Osteocyte (in vitro differentiated cells): ENCODE results near the gene MAP4K3. TPM values are rescaled to one million over a fixed set of nuclear protein-coding genes. Genes with fewer than 3 reads are reported as not detected.

Experiments used
- DNase-seq: peaks from one replicate; pipeline ENCODE4 v3.0.0; 2021; ENCODE audit warnings: mixed read lengths; ENCODE audit not compliant: unreplicated experiment; ENCODE audit errors: extremely low spot score
- H3K27ac Mint-ChIP-seq: one replicate; pipeline ENCODE4 v1.8.0; 2021; ENCODE audit warnings: mild to moderate bottlenecking, mixed read lengths; ENCODE audit not compliant: unreplicated experiment
- H3K27me3 Mint-ChIP-seq: one replicate; pipeline ENCODE4 v1.8.0; 2021; ENCODE audit warnings: mixed read lengths; ENCODE audit not compliant: unreplicated experiment
- H3K36me3 Mint-ChIP-seq: one replicate; pipeline ENCODE4 v1.8.0; 2021; ENCODE audit warnings: mixed read lengths; ENCODE audit not compliant: unreplicated experiment
- H3K4me1 Mint-ChIP-seq: one replicate; pipeline ENCODE4 v1.8.0; 2021; ENCODE audit warnings: mixed read lengths; ENCODE audit not compliant: unreplicated experiment
- H3K4me3 Mint-ChIP-seq: one replicate; pipeline ENCODE4 v1.8.0; 2021; ENCODE audit warnings: mild to moderate bottlenecking, moderate library complexity, mixed read lengths; ENCODE audit not compliant: unreplicated experiment
- H3K9me3 Mint-ChIP-seq: one replicate; pipeline ENCODE4 v1.8.0; 2021; ENCODE audit warnings: mixed read lengths; ENCODE audit not compliant: unreplicated experiment
- total RNA-seq: library from RNA; stranded (reverse); gene quantifications from 2 replicates; pipeline ENCODE4 v1.2.1, GENCODE V29; 2021
- TF ChIP-seq, protein P1 (sequence below): fragments of 200-600 bp; sonication (generic); IDR thresholded peaks from 2 replicates; pipeline ENCODE4 v1.5.0; 2021; ENCODE audit warnings: antibody characterized with exemption, mild to moderate bottlenecking, moderate library complexity

The MAP4K3 gene
- total RNA-seq, 1 donor from 2014 or later = 35.0 TPM

DNA sequence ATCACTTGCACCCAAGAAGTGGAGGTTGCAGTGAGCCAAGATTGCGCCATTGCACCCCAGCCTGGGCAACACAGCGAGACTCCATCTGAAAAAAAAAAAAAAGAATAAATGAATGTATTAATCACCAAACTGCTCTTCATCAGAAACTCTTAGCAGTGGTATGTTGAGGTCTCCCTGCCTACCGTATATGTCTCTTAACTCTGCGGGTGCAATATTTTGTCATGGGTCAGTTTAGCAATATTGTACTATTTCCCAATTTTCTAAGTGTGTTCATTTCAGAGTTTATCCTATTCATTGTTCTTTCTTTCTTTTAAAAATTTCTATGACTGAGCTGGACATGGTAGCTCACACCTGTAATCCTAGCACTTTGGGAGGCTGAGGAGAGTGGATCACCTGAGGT lies 37.9 kb upstream of the MAP4K3 start:
- H3K4me1 Mint-ChIP-seq = peaks cover 24% of the 10 kb centered on the region

DNA sequence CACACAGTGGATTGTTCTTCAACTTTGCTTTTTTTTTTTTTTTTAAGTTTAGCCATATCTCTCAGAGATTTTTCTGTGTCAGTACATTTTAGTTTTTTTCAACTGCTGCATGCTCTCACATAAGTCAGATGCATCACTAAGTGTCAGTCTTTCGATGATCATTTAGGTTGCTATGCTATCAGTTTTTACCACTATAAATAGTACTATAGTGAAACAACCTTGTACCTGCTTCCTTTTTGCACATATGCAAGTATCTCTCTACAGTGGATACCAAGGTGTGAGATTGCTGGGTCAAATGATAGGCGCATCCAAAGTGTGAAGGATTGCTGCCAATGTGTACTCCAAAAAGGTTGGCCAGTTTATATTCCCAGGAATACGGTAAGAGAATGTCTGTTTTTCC lies 33.5 kb upstream of the MAP4K3 start:
- no peak overlapping the region for H3K4me3 Mint-ChIP-seq
- H3K27me3 Mint-ChIP-seq = no peaks in the 10 kb centered on the region
- H3K4me1 Mint-ChIP-seq = peaks cover 49% of the 10 kb centered on the region
- peak overlapping the region; percentile 89 for H3K27ac Mint-ChIP-seq
- DNase-seq = no peak
- H3K9me3 Mint-ChIP-seq = no peaks in the 10 kb centered on the region
- TF ChIP-seq, protein P1, sequence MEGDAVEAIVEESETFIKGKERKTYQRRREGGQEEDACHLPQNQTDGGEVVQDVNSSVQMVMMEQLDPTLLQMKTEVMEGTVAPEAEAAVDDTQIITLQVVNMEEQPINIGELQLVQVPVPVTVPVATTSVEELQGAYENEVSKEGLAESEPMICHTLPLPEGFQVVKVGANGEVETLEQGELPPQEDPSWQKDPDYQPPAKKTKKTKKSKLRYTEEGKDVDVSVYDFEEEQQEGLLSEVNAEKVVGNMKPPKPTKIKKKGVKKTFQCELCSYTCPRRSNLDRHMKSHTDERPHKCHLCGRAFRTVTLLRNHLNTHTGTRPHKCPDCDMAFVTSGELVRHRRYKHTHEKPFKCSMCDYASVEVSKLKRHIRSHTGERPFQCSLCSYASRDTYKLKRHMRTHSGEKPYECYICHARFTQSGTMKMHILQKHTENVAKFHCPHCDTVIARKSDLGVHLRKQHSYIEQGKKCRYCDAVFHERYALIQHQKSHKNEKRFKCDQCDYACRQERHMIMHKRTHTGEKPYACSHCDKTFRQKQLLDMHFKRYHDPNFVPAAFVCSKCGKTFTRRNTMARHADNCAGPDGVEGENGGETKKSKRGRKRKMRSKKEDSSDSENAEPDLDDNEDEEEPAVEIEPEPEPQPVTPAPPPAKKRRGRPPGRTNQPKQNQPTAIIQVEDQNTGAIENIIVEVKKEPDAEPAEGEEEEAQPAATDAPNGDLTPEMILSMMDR = no peak
- H3K36me3 Mint-ChIP-seq = peaks cover 2% of the 10 kb centered on the region

More for the DNA sequence above, 37.9 kb upstream of the MAP4K3 start:
- TF ChIP-seq, protein P1 = no peak
- Mint-ChIP-seq H3K36me3 (peaks cover 15% of the 10 kb centered on the region), H3K9me3 (no peaks in the 10 kb centered on the region), H3K27me3 (no peaks in the 10 kb centered on the region), H3K27ac (no peak overlapping the region), H3K4me3 (no peak overlapping the region)
- no peak for DNase-seq

- peaks cover 2% of the 10 kb centered on the region for H3K36me3 Mint-ChIP-seq
- no peaks in the 10 kb centered on the region for H3K27me3 Mint-ChIP-seq
- no peaks in the 10 kb centered on the region for H3K9me3 Mint-ChIP-seq
- peaks cover 52% of the 10 kb centered on the region for H3K4me1 Mint-ChIP-seq
- no peak overlapping the region for H3K4me3 Mint-ChIP-seq
- H3K27ac Mint-ChIP-seq = peak overlapping the region; percentile 89
- DNase-seq = no peak
- TF ChIP-seq, protein P1 = no peak
These were observed 32.7 kb upstream of the MAP4K3 start for GRCh38 chr2:39469807-39470206.

DNA sequence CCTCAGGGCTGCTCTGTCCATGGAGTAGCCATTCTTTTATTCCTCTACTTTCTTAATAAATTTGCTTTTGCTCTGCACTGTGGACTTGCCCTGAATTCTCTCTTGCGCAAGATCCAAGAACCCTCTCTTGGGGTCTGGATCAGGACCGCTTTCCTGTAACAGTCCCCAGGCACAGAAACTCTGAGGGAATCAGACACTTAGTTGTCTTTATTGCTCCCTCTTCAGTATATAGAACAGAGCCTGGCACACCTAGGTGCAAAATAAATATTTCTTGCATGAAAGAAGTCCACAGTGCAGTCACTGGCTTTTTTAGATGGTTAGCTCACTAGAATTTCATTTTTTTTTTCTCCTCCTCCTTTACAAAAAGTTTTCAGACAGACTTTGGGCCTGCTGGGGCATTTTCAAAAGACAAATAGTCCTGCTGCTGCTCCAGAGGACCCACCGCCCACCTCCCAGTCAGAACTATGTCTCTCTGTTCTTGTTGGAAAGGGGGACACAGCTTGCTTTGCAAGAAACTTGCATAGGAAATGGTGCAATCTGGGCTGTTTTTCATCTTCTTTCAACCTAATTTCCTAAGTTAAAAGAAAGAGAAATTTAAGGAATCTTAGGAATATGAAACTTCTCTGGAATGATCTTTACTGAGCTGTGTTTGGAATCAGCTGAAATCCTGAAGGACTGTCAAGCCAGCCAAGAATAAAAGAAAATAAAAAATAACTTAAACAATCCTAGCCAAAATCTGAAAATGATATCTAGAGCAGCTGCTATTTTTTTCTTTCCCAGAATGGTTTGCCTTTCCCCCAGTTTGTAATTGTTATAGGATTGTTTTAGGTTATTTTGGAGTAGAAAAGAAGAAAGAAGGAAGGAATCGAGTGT lies 31.7 kb upstream of the MAP4K3 start:
- peak overlapping the region; percentile 89 for H3K27ac Mint-ChIP-seq
- TF ChIP-seq, protein P1 = no peak

DNA sequence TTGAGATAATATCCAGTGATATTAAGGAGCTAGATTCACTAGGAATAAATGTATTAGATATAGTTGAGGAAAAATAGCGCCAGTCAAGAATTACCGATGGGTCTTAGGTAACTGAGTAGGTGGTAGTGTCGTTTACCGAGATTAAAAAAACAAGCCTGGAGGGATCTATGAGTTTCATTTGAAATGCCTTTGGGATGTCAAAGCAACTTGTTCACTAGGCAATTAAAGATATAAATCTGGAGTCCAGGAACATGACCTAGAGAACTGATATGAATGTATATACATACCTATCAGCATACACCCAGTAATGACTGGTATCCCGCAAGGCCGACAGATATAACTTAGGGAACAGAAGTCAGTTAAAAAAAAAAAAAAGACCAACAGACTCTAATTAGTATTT lies 29.2 kb upstream of the MAP4K3 start:
- no peak for DNase-seq
- Mint-ChIP-seq H3K36me3 (no peaks in the 10 kb centered on the region), H3K9me3 (no peaks in the 10 kb centered on the region), H3K27me3 (no peaks in the 10 kb centered on the region), H3K4me3 (no peak overlapping the region), H3K27ac (no peak overlapping the region), H3K4me1 (peaks cover 48% of the 10 kb centered on the region)
- TF ChIP-seq, protein P1 = no peak

More for the DNA sequence above, 31.7 kb upstream of the MAP4K3 start:
- DNase-seq = no peak
- H3K4me3 Mint-ChIP-seq = peak overlapping the region; percentile 61
- H3K9me3 Mint-ChIP-seq = no peaks in the 10 kb centered on the region
- H3K4me1 Mint-ChIP-seq = peaks cover 53% of the 10 kb centered on the region
- no peaks in the 10 kb centered on the region for H3K36me3 Mint-ChIP-seq
- H3K27me3 Mint-ChIP-seq = no peaks in the 10 kb centered on the region
